ENCODE results near the gene DDR2.
A peak's percentile ranks its signal among the peaks of the same experiment; 100 is the strongest.
"Not testable (repeated sequence)": the region's sequence is repeated elsewhere in the genome, so short reads cannot be mapped to it uniquely, and the experiment has no call there.

DDR2 gene

GRCh38 chr1:162755306-162755705 is 123.0 kb downstream of the DDR2 start:
- DNase-seq (ENCODE audit: low read depth in 1 of 2, low spot score in 1 of 2): no peak

GRCh38 chr1:162756523-162756922 is 124.3 kb downstream of the DDR2 start:
- no peak for DNase-seq (ENCODE audit: low read depth in 1 of 2, low spot score in 1 of 2)

- DNase-seq (ENCODE audit: low read depth in 1 of 2, low spot score in 1 of 2): no peak
These were observed 125.2 kb downstream of the DDR2 start for GRCh38 chr1:162757476-162757875.

GRCh38 chr1:162765788-162766187 is 133.5 kb downstream of the DDR2 start:
- no peak for DNase-seq (ENCODE audit: low read depth in 1 of 2, low spot score in 1 of 2)

GRCh38 chr1:162772571-162773154 is 140.4 kb downstream of the DDR2 start:
- DNase-seq (ENCODE audit: low read depth in 1 of 2, low spot score in 1 of 2): no peak

GRCh38 chr1:162774007-162774406 is 141.7 kb downstream of the DDR2 start:
- DNase-seq (ENCODE audit: low read depth in 1 of 2, low spot score in 1 of 2): no peak

- DNase-seq (ENCODE audit: low read depth in 1 of 2, low spot score in 1 of 2): no peak
These were observed 146.8 kb downstream of the DDR2 start for GRCh38 chr1:162779043-162779442.

GRCh38 chr1:162782671-162783070 is 150.4 kb downstream of the DDR2 start:
- DNase-seq (ENCODE audit: low read depth in 1 of 2, low spot score in 1 of 2): no peak

GRCh38 chr1:162784926-162785325 is 152.7 kb downstream of the DDR2 start:
- DNase-seq (ENCODE audit: low read depth in 1 of 2, low spot score in 1 of 2): not testable (repeated sequence)

- DNase-seq (ENCODE audit: low read depth in 1 of 2, low spot score in 1 of 2): not testable (repeated sequence)
These were observed 156.5 kb downstream of the DDR2 start for GRCh38 chr1:162788783-162789182.

- peak; percentile 41 to 52 for DNase-seq (ENCODE audit: low read depth in 1 of 2, low spot score in 1 of 2)
These were observed 158.2 kb downstream of the DDR2 start, which contains the start of gene HSD17B7 for GRCh38 chr1:162790303-162790984. TSS of gene HSD17B7 (plus strand) at chr1:162790702. CDS start at chr1:162790801, 99 bp downstream.

GRCh38 chr1:162790985-162791357 is 158.7 kb downstream of the DDR2 start:
- DNase-seq (ENCODE audit: low read depth in 1 of 2, low spot score in 1 of 2): not testable (repeated sequence)

- not testable (repeated sequence) for DNase-seq (ENCODE audit: low read depth in 1 of 2, low spot score in 1 of 2)
These were observed 162.0 kb downstream of the DDR2 start for GRCh38 chr1:162794284-162794683.

- not testable (repeated sequence) for DNase-seq (ENCODE audit: low read depth in 1 of 2, low spot score in 1 of 2)
These were observed 164.5 kb downstream of the DDR2 start for GRCh38 chr1:162796617-162797279.

GRCh38 chr1:162799995-162800830 is 167.9 kb downstream of the DDR2 start:
- not testable (repeated sequence) for DNase-seq (ENCODE audit: low read depth in 1 of 2, low spot score in 1 of 2)

GRCh38 chr1:162807503-162807902 is 175.2 kb downstream of the DDR2 start:
- DNase-seq (ENCODE audit: low read depth in 1 of 2, low spot score in 1 of 2): not testable (repeated sequence)

GRCh38 chr1:162812357-162812756 is 180.1 kb downstream of the DDR2 start:
- DNase-seq (ENCODE audit: low read depth in 1 of 2, low spot score in 1 of 2): not testable (repeated sequence)

- DNase-seq (ENCODE audit: low read depth in 1 of 2, low spot score in 1 of 2): not testable (repeated sequence)
These were observed 185.9 kb downstream of the DDR2 start for GRCh38 chr1:162818136-162818535.

GRCh38 chr1:162818666-162819065 is 186.4 kb downstream of the DDR2 start:
- DNase-seq (ENCODE audit: low read depth in 1 of 2, low spot score in 1 of 2): not testable (repeated sequence)

GRCh38 chr1:162822391-162823200 is 190.3 kb downstream of the DDR2 start:
- DNase-seq (ENCODE audit: low read depth in 1 of 2, low spot score in 1 of 2): no peak
